ENCODE measurements around the gene UGT1A3. TPM values are rescaled to one million over a fixed set of nuclear protein-coding genes. Genes with fewer than 3 reads are reported as not detected.

UGT1A3 gene
- total RNA-seq, 5 donors from 2014 or later (not counting 1 experiment from before 2014, with no cell fraction given) = not detected

DNA sequence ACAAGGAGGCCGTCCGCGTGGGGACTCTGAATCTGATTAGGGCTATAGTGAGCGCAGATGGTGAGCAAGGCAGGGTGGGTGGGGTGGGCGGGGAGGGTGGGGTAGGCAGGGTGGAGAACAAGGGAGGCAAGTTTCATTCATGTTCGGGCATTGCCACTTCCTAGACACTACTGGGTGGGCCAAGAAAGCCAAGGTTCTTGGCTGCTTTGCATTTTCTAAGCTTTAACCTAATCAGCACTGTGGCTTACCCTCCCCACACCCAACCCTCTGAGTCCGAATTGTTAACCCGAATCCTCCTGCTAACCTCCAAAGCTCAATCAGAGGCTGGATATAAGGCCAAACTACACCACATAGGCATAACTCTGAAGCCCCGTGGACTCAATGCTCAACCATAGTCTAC lies 67.4 kb downstream of the UGT1A3 start:
- 92% methylated on average over 3 of the region's 9 CpGs for WGBS (ENCODE audit: insufficient coverage)
- peaks cover 0 to 5% (median 0%) of the 10 kb centered on the region in 3 donors for H3K9me3 Mint-ChIP-seq
- ATAC-seq (replicated peaks in 1 of 4) = no peak

GRCh38 chr2:233798335-233799086 lies 69.7 kb downstream of the UGT1A3 start:
- Histone ChIP-seq H3K27me3 (replicated peaks in 1 of 2; ENCODE audit: control insufficient read depth in 2 of 2, extremely low read depth in 1 of 2, insufficient read depth in 2 of 2, low read length in 1 of 2) (peaks cover 0 to 29% of the 10 kb centered on the region in 2 experiments), H3K9me3 (no peaks in the 10 kb centered on the region), H3K27ac (ENCODE audit: low read length) (no peak overlapping the region), H3K36me3 (ENCODE audit: control insufficient read depth in 2 of 2, extremely low read depth in 1 of 2, insufficient read depth in 1 of 2, low read length in 1 of 2) (no peaks in the 10 kb centered on the region), H3K4me3 (ENCODE audit: control insufficient read depth in 1 of 2, extremely low read depth in 1 of 2, low read length in 1 of 2) (no peak overlapping the region), H3K4me1 (ENCODE audit: control insufficient read depth in 1 of 2, extremely low read depth in 1 of 2, insufficient read depth in 2 of 2, low read length in 2 of 2) (no peaks in the 10 kb centered on the region)
- no peak overlapping the region for H3K4me3 Mint-ChIP-seq
- H3K36me3 Mint-ChIP-seq = no peaks in the 10 kb centered on the region
- no peak overlapping the region for H3K27ac Mint-ChIP-seq
- ChIA-PET CTCF (no interaction called here), POLR2A (no interaction called here)
- ATAC-seq (replicated peaks in 1 of 4) (no peak), DNase-seq (peak in 2 of 35 experiments; percentile 0 to 7)
- no peaks in the 10 kb centered on the region for H3K4me1 Mint-ChIP-seq
- 75% methylated on average over 11 of the region's 14 CpGs for WGBS (ENCODE audit: insufficient coverage)
- H3K27me3 Mint-ChIP-seq = peaks cover 9 to 16% of the 10 kb centered on the region in 2 donors
- peaks cover 0 to 5% (median 0%) of the 10 kb centered on the region in 3 donors for H3K9me3 Mint-ChIP-seq

More for the DNA sequence above, 67.4 kb downstream of the UGT1A3 start:
- Mint-ChIP-seq H3K27me3 (peaks cover 3 to 6% of the 10 kb centered on the region in 2 donors), H3K4me1 (no peaks in the 10 kb centered on the region), H3K27ac (no peak overlapping the region), H3K4me3 (no peak overlapping the region), H3K36me3 (no peaks in the 10 kb centered on the region)
- Histone ChIP-seq H3K9me3 (no peaks in the 10 kb centered on the region), H3K36me3 (ENCODE audit: control insufficient read depth in 2 of 2, extremely low read depth in 1 of 2, insufficient read depth in 1 of 2, low read length in 1 of 2) (no peaks in the 10 kb centered on the region), H3K27me3 (replicated peaks in 1 of 2; ENCODE audit: control insufficient read depth in 2 of 2, extremely low read depth in 1 of 2, insufficient read depth in 2 of 2, low read length in 1 of 2) (peaks cover 0 to 17% of the 10 kb centered on the region in 2 experiments), H3K4me1 (ENCODE audit: control insufficient read depth in 1 of 2, extremely low read depth in 1 of 2, insufficient read depth in 2 of 2, low read length in 2 of 2) (no peaks in the 10 kb centered on the region), H3K4me3 (ENCODE audit: control insufficient read depth in 1 of 2, extremely low read depth in 1 of 2, low read length in 1 of 2) (no peak overlapping the region), H3K27ac (ENCODE audit: low read length) (no peak overlapping the region)
- no peak for DNase-seq
- CTCF ChIA-PET = no interaction called here
- POLR2A ChIA-PET = interaction anchor here in 1 of 2 donors (0.5 kb wide), 1 partner anchor 189 kb away, joined by 3 read pairs; no protein-coding TSS in a partner anchor

- DNase-seq (peak in 1 of 35 experiments; percentile 21), ATAC-seq (replicated peaks in 1 of 4) (no peak)
- Histone ChIP-seq H3K4me3 (ENCODE audit: control insufficient read depth in 1 of 2, extremely low read depth in 1 of 2, low read length in 1 of 2) (no peak overlapping the region), H3K27me3 (replicated peaks in 1 of 2; ENCODE audit: control insufficient read depth in 2 of 2, extremely low read depth in 1 of 2, insufficient read depth in 2 of 2, low read length in 1 of 2) (peaks cover 0 to 34% of the 10 kb centered on the region in 2 experiments), H3K36me3 (ENCODE audit: control insufficient read depth in 2 of 2, extremely low read depth in 1 of 2, insufficient read depth in 1 of 2, low read length in 1 of 2) (no peaks in the 10 kb centered on the region), H3K9me3 (no peaks in the 10 kb centered on the region), H3K4me1 (ENCODE audit: control insufficient read depth in 1 of 2, extremely low read depth in 1 of 2, insufficient read depth in 2 of 2, low read length in 2 of 2) (no peaks in the 10 kb centered on the region), H3K27ac (ENCODE audit: low read length) (no peak overlapping the region)
- Mint-ChIP-seq H3K36me3 (no peaks in the 10 kb centered on the region), H3K27me3 (peaks cover 9 to 20% of the 10 kb centered on the region in 2 donors), H3K4me3 (no peak overlapping the region), H3K9me3 (peaks cover 0 to 5% (median 0%) of the 10 kb centered on the region in 3 donors), H3K4me1 (no peaks in the 10 kb centered on the region), H3K27ac (no peak overlapping the region)
- ChIA-PET POLR2A (interaction anchor here in 1 of 2 donors (0.8 kb wide), 1 partner anchor 29 kb away, joined by 3 read pairs; no protein-coding TSS in a partner anchor), CTCF (no interaction called here)
- WGBS (ENCODE audit: insufficient coverage) = 42% methylated on average over 6 of the region's 7 CpGs
Measured at GRCh38 chr2:233799087-233799665, 70.3 kb downstream of the UGT1A3 start.

DNA sequence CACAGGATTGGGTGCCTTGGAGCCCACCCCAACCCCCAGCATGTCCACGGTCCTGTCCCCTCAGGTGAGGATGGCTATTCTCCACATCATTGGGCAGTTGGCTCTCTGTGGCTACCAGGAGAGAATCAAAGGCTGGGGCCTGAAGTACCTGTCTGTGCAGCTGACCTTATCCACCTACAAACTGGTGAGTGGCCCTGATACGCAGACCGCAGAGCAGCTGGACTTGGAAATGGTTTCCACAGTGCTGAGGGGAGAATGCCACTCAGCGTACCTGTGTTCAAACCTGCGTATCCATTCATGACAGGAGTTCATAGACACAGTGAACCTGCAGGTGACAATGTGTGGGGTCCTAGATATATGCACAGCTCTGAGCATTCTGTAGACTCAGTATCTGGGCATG lies 70.9 kb downstream of the UGT1A3 start:
- Mint-ChIP-seq H3K4me1 (no peaks in the 10 kb centered on the region), H3K27me3 (peaks cover 9 to 22% of the 10 kb centered on the region in 2 donors), H3K27ac (no peak overlapping the region), H3K9me3 (peaks cover 0 to 5% (median 0%) of the 10 kb centered on the region in 3 donors), H3K4me3 (no peak overlapping the region), H3K36me3 (no peaks in the 10 kb centered on the region)
- H3K4me3 ChIP-seq (ENCODE audit: control insufficient read depth in 1 of 2, extremely low read depth in 1 of 2, low read length in 1 of 2) = no peak overlapping the region
- no peaks in the 10 kb centered on the region for H3K36me3 ChIP-seq (ENCODE audit: control insufficient read depth in 2 of 2, extremely low read depth in 1 of 2, insufficient read depth in 1 of 2, low read length in 1 of 2)
- H3K27me3 ChIP-seq (replicated peaks in 1 of 2; ENCODE audit: control insufficient read depth in 2 of 2, extremely low read depth in 1 of 2, insufficient read depth in 2 of 2, low read length in 1 of 2) = peaks cover 0 to 32% of the 10 kb centered on the region in 2 experiments
- 49% methylated on average over 3 of the region's 5 CpGs for WGBS (ENCODE audit: insufficient coverage)
- H3K27ac ChIP-seq (ENCODE audit: low read length) = no peak overlapping the region
- no peaks in the 10 kb centered on the region for H3K9me3 ChIP-seq
- no peaks in the 10 kb centered on the region for H3K4me1 ChIP-seq (ENCODE audit: control insufficient read depth in 1 of 2, extremely low read depth in 1 of 2, insufficient read depth in 2 of 2, low read length in 2 of 2)
- ChIA-PET CTCF (no interaction called here), POLR2A (interaction anchor here in 1 of 2 donors (0.8 kb wide), 1 partner anchor 29 kb away, joined by 3 read pairs; no protein-coding TSS in a partner anchor)
- peak in 1 of 35 experiments; percentile 12 for DNase-seq
- no peak for ATAC-seq (replicated peaks in 1 of 4)

DNA sequence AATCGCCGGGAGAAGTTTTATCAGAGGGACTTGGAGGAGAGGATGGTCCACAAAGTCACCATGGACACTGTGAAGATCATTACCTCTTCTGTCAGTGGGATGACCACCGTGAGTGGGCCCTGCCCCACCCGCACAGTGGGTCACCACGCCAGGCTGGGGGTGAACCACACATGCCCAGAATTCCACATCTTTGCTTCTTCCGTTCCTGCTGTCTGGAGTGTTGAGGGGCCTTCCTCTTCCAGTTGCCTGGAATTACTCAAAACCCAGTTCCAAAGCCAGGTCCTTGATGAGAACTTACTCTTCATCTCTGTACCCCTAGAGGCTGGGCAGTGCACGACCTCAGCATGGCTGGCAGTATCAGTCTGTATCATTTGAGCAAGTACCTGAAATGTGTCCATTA lies 71.4 kb downstream of the UGT1A3 start:
- H3K4me3 Mint-ChIP-seq = no peak overlapping the region
- 84% methylated on average over 7 of the region's 7 CpGs for WGBS (ENCODE audit: insufficient coverage)
- ATAC-seq (replicated peaks in 1 of 4) = no peak

DNA sequence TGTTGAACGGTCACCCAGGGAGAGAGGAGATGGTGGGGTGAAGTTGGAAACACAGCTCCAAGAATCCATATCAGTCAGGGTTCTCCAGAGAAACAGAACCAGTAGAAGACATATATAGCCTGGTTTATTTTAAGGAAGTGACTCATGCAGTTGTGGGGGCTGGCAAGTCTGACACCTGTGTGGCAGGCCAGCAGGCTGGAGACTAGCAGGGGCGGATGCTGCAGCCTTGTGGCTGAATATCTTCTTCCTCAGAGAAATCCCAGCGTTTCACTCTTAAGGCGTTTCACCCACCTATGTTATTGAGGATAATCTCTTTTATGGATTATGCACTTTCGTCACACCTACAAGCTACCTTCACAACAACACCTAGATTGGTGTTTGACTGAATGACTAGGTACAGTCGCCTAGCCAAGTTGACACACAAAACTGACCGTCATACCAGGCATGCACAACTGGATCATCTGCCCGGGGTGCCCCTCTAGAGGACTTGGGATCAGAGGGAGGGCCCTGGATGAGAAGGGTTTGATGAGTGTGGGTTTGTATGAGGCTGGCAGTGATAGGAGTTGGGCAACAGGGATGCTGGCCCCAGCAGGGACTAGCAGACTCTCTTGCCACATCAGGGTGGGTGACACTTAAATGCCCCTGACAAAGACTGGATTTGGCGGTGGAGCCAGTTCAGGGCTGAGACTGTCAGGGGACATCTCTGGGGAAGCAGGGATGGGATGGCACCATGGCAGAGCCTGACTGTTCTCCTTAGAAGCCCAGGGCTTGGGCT lies 72.7 kb downstream of the UGT1A3 start:
- H3K9me3 Mint-ChIP-seq = peaks cover 0 to 5% (median 0%) of the 10 kb centered on the region in 3 donors
- H3K4me3 Mint-ChIP-seq = no peak overlapping the region
- DNase-seq = peak in 1 of 35 experiments; percentile 13
- no peak overlapping the region for H3K27ac Mint-ChIP-seq
- Histone ChIP-seq H3K4me1 (ENCODE audit: control insufficient read depth in 1 of 2, extremely low read depth in 1 of 2, insufficient read depth in 2 of 2, low read length in 2 of 2) (no peaks in the 10 kb centered on the region), H3K36me3 (ENCODE audit: control insufficient read depth in 2 of 2, extremely low read depth in 1 of 2, insufficient read depth in 1 of 2, low read length in 1 of 2) (no peaks in the 10 kb centered on the region), H3K4me3 (ENCODE audit: control insufficient read depth in 1 of 2, extremely low read depth in 1 of 2, low read length in 1 of 2) (no peak overlapping the region), H3K27me3 (replicated peaks in 1 of 2; ENCODE audit: control insufficient read depth in 2 of 2, extremely low read depth in 1 of 2, insufficient read depth in 2 of 2, low read length in 1 of 2) (peaks cover 0 to 34% of the 10 kb centered on the region in 2 experiments), H3K27ac (ENCODE audit: low read length) (no peak overlapping the region), H3K9me3 (no peaks in the 10 kb centered on the region)
- H3K36me3 Mint-ChIP-seq = no peaks in the 10 kb centered on the region
- POLR2A ChIA-PET = no interaction called here
- H3K27me3 Mint-ChIP-seq = peaks cover 9 to 22% of the 10 kb centered on the region in 2 donors
- CTCF ChIA-PET = no interaction called here
- ATAC-seq (replicated peaks in 1 of 4) = peak in 1 of 4 experiments; percentile 42
- WGBS (ENCODE audit: insufficient coverage) = 92% methylated on average over 3 of the region's 9 CpGs
- no peaks in the 10 kb centered on the region for H3K4me1 Mint-ChIP-seq

More for the DNA sequence above, 71.4 kb downstream of the UGT1A3 start:
- H3K9me3 ChIP-seq = no peaks in the 10 kb centered on the region
- H3K27ac Mint-ChIP-seq = no peak overlapping the region
- no peak overlapping the region for H3K4me3 ChIP-seq (ENCODE audit: control insufficient read depth in 1 of 2, extremely low read depth in 1 of 2, low read length in 1 of 2)
- ChIA-PET POLR2A (no interaction called here), CTCF (no interaction called here)
- H3K27ac ChIP-seq (ENCODE audit: low read length) = no peak overlapping the region
- no peaks in the 10 kb centered on the region for H3K36me3 Mint-ChIP-seq
- peaks cover 0 to 5% (median 0%) of the 10 kb centered on the region in 3 donors for H3K9me3 Mint-ChIP-seq
- peaks cover 0 to 34% of the 10 kb centered on the region in 2 experiments for H3K27me3 ChIP-seq (replicated peaks in 1 of 2; ENCODE audit: control insufficient read depth in 2 of 2, extremely low read depth in 1 of 2, insufficient read depth in 2 of 2, low read length in 1 of 2)
- peaks cover 9 to 22% of the 10 kb centered on the region in 2 donors for H3K27me3 Mint-ChIP-seq
- no peaks in the 10 kb centered on the region for H3K4me1 Mint-ChIP-seq
- no peaks in the 10 kb centered on the region for H3K4me1 ChIP-seq (ENCODE audit: control insufficient read depth in 1 of 2, extremely low read depth in 1 of 2, insufficient read depth in 2 of 2, low read length in 2 of 2)
- H3K36me3 ChIP-seq (ENCODE audit: control insufficient read depth in 2 of 2, extremely low read depth in 1 of 2, insufficient read depth in 1 of 2, low read length in 1 of 2) = no peaks in the 10 kb centered on the region
- no peak for DNase-seq
